ENCODE results near the gene ING5.

- no peak for TF ChIP-seq EZH2 (IDR thresholded peaks at IDR 0.05; ENCODE audit: borderline replicate concordance, low read depth, low read length, severe bottlenecking)
- TF ChIP-seq CTCF (IDR thresholded peaks at IDR 0.05; ENCODE audit: borderline replicate concordance, extremely low read depth, low read length, poor library complexity, severe bottlenecking) = no peak
These were observed 29.3 kb upstream of the ING5 start for GRCh38 chr2:241672243-241673188.
